A549 (cell line): ENCODE data around the gene CHPT1.

ENCODE experiments used
- CBX2 ChIP-seq: fragments of 200-600 bp; sonication (generic); IDR thresholded peaks from 2 replicates; pipeline ENCODE4 v1.6.1; 2016; ENCODE audit warnings: low read depth, mild to moderate bottlenecking, borderline replicate concordance
- KDM1A ChIP-seq: fragments of 200-600 bp; sonication (generic); IDR thresholded peaks from 2 replicates; pipeline ENCODE4 v1.6.1; 2016; ENCODE audit warnings: low read depth, mild to moderate bottlenecking
- POLR2A ChIP-seq: IDR thresholded peaks from 2 replicates; pipeline ENCODE4 v1.6.1; 2012; ENCODE audit warnings: mild to moderate bottlenecking, low read length

- TF ChIP-seq CBX2 (no peak), KDM1A (no peak), POLR2A (no peak)
Measured at GRCh38 chr12:101664992-101665391, 32.4 kb upstream of the CHPT1 start.
